Keratinocyte (primary cell): ENCODE results near the gene DNAH8. TPM values are rescaled to one million over a fixed set of nuclear protein-coding genes. Genes with fewer than 3 reads are reported as not detected.

Experiments used
- DNase-seq: peaks from one replicate; pipeline ENCODE4 v3.0.0-alpha.2; 2011; ENCODE audit warnings: low read depth, missing footprints, low spot score
- FAIRE-seq: peaks from 2 replicates; lab custom pipeline; 2011; peaks lifted over from hg19 to GRCh38; lab: Jason Lieb, UNC
- H2AFZ ChIP-seq: 2 replicates; pipeline ENCODE4 v1.6.0; 2012; ENCODE audit warnings: low read length, control low read depth, inconsistent platforms; ENCODE audit not compliant: control insufficient read depth
- H3K27ac ChIP-seq: 2 replicates; pipeline ENCODE4 v1.5.1; 2011; ENCODE audit warnings: low read length; ENCODE audit not compliant: control insufficient read depth, insufficient read depth
- H3K27me3 ChIP-seq: 3 replicates; pipeline ENCODE4 v1.6.0; 2011; ENCODE audit warnings: low read length; ENCODE audit not compliant: control insufficient read depth, insufficient read depth; ENCODE audit errors: extremely low read depth
- H3K36me3 ChIP-seq, 2 experiments: 2 replicates in 1 of 2; 3 replicates in 1 of 2; pipeline ENCODE4 v1.5.1; 2011; ENCODE audit warnings: low read length in 2 of 2, mild to moderate bottlenecking in 1 of 2; ENCODE audit not compliant: control insufficient read depth in 2 of 2, insufficient read depth in 2 of 2; ENCODE audit errors: extremely low read depth in 1 of 2
- H3K4me1 ChIP-seq: 3 replicates; pipeline ENCODE4 v1.5.1; 2011; ENCODE audit warnings: low read length; ENCODE audit not compliant: control insufficient read depth, insufficient read depth; ENCODE audit errors: extremely low read depth
- H3K4me2 ChIP-seq: 3 replicates; pipeline ENCODE4 v1.6.0; 2011; ENCODE audit warnings: low read depth, low read length; ENCODE audit not compliant: control insufficient read depth, insufficient read depth; ENCODE audit errors: extremely low read depth
- H3K4me3 ChIP-seq, 3 experiments: fragments of 200-600 bp in 1 of 3; sonication (generic) in 1 of 3; 2 replicates in 2 of 3; 3 replicates in 1 of 3; pipeline ENCODE4 v1.5.1; 2011 to 2016; ENCODE audit warnings: low read length in 3 of 3, mild to moderate bottlenecking in 3 of 3, control low read depth in 2 of 3, inconsistent platforms in 1 of 3, low read depth in 1 of 3, mixed read lengths in 1 of 3, mixed run types in 1 of 3, moderate library complexity in 1 of 3; ENCODE audit not compliant: control insufficient read depth in 2 of 3, insufficient read depth in 2 of 3; ENCODE audit errors: extremely low read depth in 1 of 3
- H3K79me2 ChIP-seq: 2 replicates; pipeline ENCODE4 v1.6.0; 2012; ENCODE audit warnings: low read length; ENCODE audit not compliant: control insufficient read depth, insufficient read depth
- H3K9ac ChIP-seq: 3 replicates; pipeline ENCODE4 v1.6.0; 2011; ENCODE audit warnings: low read length; ENCODE audit not compliant: control insufficient read depth, insufficient read depth; ENCODE audit errors: extremely low read depth
- H3K9me1 ChIP-seq: 3 replicates; pipeline ENCODE4 v1.6.0; 2011; ENCODE audit warnings: low read length; ENCODE audit not compliant: control insufficient read depth, insufficient read depth; ENCODE audit errors: extremely low read depth
- H3K9me3 ChIP-seq: 2 replicates; pipeline ENCODE4 v1.5.1; 2012; ENCODE audit warnings: low read depth, low read length; ENCODE audit not compliant: control insufficient read depth
- H4K20me1 ChIP-seq: 3 replicates; pipeline ENCODE4 v1.6.0; 2011; ENCODE audit warnings: low read length; ENCODE audit not compliant: control insufficient read depth, insufficient read depth; ENCODE audit errors: extremely low read depth
- EZH2 ChIP-seq: IDR thresholded peaks from one replicate; pipeline ENCODE4 v1.6.1; 2012; ENCODE audit warnings: inconsistent platforms, mild to moderate bottlenecking, low read length, moderate library complexity
- dilution Hi-C: fragments of 300-500 bp; cut with MboI; formaldehyde crosslinking; loops from one replicate; pipeline ENCODE4 v1.7.0; 2020; ENCODE audit warnings: low sequenced_read_pairs; ENCODE audit not compliant: extremely low pct_ligation_motif_present
- polyA plus RNA-seq, 5 experiments: library from polyadenylated mRNA; depleted of rRNA in 3 of 5; stranded (reverse) in 3 of 5; stranded (forward) in 1 of 5; unstranded in 1 of 5; fragments of >200 nt; gene quantifications; 1 replicate in 1 of 5; 2 replicates in 3 of 5; 3 replicates in 1 of 5; pipeline versions ENCODE4 v1.2.1 to v1.2.3, GENCODE V29; 2011 to 2012; ENCODE audit warnings: missing spikeins in 2 of 5, low read depth in 1 of 5, low replicate concordance in 1 of 5
- TF ChIP-seq, protein P1 (sequence below), 3 experiments: IDR thresholded peaks in 1 of 3; conservative IDR thresholded peaks in 1 of 3; optimal IDR thresholded peaks in 1 of 3; 2 replicates in 2 of 3; 3 replicates in 1 of 3; pipeline versions ENCODE3 to v1.5.1; 2011; ENCODE audit warnings: low read length in 3 of 3, mild to moderate bottlenecking in 3 of 3, moderate library complexity in 2 of 3, control low read depth in 1 of 3, inconsistent platforms in 1 of 3; ENCODE audit not compliant: insufficient read depth in 2 of 3; ENCODE audit errors: extremely low read depth in 1 of 3

DNAH8 gene
- polyA plus RNA-seq, 1 donor (not counting 4 experiments of a cell fraction or from before 2014, with no cell fraction given): 0.01 TPM

DNA sequence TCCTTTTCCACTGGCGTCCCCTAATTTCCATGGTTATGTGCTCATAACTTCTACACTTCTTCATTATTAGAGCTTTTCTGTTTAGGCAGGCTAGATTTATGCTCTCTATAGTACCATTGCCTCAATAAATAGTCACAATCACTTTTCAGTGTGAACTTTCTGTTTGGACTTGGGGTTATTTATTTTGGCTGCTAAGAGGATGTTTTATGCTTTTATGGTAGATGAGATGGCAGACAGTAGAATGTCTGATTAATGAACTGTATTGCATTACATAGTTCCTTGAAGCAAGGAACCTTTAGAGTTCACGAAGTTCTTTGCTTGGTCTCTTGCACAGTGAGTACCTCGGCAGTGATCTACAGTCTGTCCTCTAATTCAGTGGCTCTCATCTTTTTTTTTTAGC is 6.9 kb downstream of the DNAH8 start:
- FAIRE-seq: no peak
- no peaks in the 10 kb centered on the region for H3K36me3 ChIP-seq
- H2AFZ ChIP-seq: no peak overlapping the region
- DNase-seq: no peak
- no peak for TF ChIP-seq EZH2
- TF ChIP-seq, protein P1, sequence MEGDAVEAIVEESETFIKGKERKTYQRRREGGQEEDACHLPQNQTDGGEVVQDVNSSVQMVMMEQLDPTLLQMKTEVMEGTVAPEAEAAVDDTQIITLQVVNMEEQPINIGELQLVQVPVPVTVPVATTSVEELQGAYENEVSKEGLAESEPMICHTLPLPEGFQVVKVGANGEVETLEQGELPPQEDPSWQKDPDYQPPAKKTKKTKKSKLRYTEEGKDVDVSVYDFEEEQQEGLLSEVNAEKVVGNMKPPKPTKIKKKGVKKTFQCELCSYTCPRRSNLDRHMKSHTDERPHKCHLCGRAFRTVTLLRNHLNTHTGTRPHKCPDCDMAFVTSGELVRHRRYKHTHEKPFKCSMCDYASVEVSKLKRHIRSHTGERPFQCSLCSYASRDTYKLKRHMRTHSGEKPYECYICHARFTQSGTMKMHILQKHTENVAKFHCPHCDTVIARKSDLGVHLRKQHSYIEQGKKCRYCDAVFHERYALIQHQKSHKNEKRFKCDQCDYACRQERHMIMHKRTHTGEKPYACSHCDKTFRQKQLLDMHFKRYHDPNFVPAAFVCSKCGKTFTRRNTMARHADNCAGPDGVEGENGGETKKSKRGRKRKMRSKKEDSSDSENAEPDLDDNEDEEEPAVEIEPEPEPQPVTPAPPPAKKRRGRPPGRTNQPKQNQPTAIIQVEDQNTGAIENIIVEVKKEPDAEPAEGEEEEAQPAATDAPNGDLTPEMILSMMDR (optimal IDR thresholded peaks at IDR 0.05 in 1 of 3, IDR thresholded peaks at IDR 0.05 in 1 of 3, conservative IDR thresholded peaks at IDR 0.05 in 1 of 3; ENCODE audit: extremely low read depth in 1 of 3, insufficient read depth in 2 of 3, low read length in 3 of 3): no peak
- no peak overlapping the region for H3K4me2 ChIP-seq
- dilution Hi-C loops: no loop called here
- no peaks in the 10 kb centered on the region for H3K4me1 ChIP-seq
- no peaks in the 10 kb centered on the region for H3K27me3 ChIP-seq
- H3K9me3 ChIP-seq: no peaks in the 10 kb centered on the region
- H4K20me1 ChIP-seq: no peaks in the 10 kb centered on the region
- H3K4me3 ChIP-seq: no peak overlapping the region
- no peaks in the 10 kb centered on the region for H3K79me2 ChIP-seq
- no peak overlapping the region for H3K27ac ChIP-seq
- H3K9me1 ChIP-seq: no peaks in the 10 kb centered on the region
- H3K9ac ChIP-seq: no peak overlapping the region

DNA sequence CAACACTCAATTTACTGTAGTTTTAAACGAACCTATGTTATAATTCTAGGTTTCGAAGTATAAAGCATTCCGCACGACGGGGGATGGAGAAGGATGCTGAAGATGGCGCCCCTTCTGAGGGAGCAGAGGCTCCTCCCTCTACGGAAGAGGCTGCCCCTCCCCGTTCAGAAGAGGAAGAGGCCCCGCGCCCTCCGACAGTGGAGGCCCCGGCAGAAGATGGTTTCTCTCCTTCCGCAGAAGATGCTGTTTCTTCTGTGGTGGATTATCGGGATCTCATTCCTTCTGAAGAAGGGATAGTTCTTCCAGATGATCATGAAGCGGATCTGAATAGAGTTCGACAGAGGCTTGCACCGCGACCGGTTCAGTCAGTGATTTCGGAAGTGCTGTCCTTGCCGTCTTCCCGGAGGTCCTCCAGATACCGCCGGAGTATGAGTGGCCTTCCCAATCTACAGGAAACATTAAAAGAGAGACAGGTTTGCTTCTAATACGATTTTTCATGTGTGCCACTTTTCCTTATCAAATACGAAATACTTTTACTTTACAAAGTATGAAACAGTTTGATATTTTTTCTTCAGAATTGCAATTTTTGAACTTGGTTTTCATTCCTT is 7.7 kb downstream of the DNAH8 start:
- H3K79me2 ChIP-seq: no peaks in the 10 kb centered on the region
- no peaks in the 10 kb centered on the region for H3K9me1 ChIP-seq
- H3K9me3 ChIP-seq: no peaks in the 10 kb centered on the region
- dilution Hi-C loops: no loop called here
- H3K4me1 ChIP-seq: no peaks in the 10 kb centered on the region
- H3K4me3 ChIP-seq: no peak overlapping the region
- H2AFZ ChIP-seq: no peak overlapping the region
- no peak overlapping the region for H3K4me2 ChIP-seq
- no peak for TF ChIP-seq EZH2
- TF ChIP-seq, protein P1 (optimal IDR thresholded peaks at IDR 0.05 in 1 of 3, IDR thresholded peaks at IDR 0.05 in 1 of 3, conservative IDR thresholded peaks at IDR 0.05 in 1 of 3; ENCODE audit: extremely low read depth in 1 of 3, insufficient read depth in 2 of 3, low read length in 3 of 3): no peak
- no peaks in the 10 kb centered on the region for H3K27me3 ChIP-seq
- no peak overlapping the region for H3K27ac ChIP-seq
- FAIRE-seq: no peak
- DNase-seq: no peak
- H3K36me3 ChIP-seq: no peaks in the 10 kb centered on the region
- H4K20me1 ChIP-seq: no peaks in the 10 kb centered on the region
- no peak overlapping the region for H3K9ac ChIP-seq
